Keratinocyte (primary cell): ENCODE results near the gene KMO. TPM values are rescaled to one million over a fixed set of nuclear protein-coding genes. Genes with fewer than 3 reads are reported as not detected.

ENCODE experiments used
- DNase-seq: peaks from one replicate; pipeline ENCODE4 v3.0.0-alpha.2; 2011; ENCODE audit warnings: low read depth, missing footprints, low spot score
- FAIRE-seq: peaks from 2 replicates; lab custom pipeline; 2011; peaks lifted over from hg19 to GRCh38; lab: Jason Lieb, UNC
- H2AFZ ChIP-seq: 2 replicates; pipeline ENCODE4 v1.6.0; 2012; ENCODE audit warnings: low read length, control low read depth, inconsistent platforms; ENCODE audit not compliant: control insufficient read depth
- H3K27ac ChIP-seq: 2 replicates; pipeline ENCODE4 v1.5.1; 2011; ENCODE audit warnings: low read length; ENCODE audit not compliant: control insufficient read depth, insufficient read depth
- H3K27me3 ChIP-seq: 3 replicates; pipeline ENCODE4 v1.6.0; 2011; ENCODE audit warnings: low read length; ENCODE audit not compliant: control insufficient read depth, insufficient read depth; ENCODE audit errors: extremely low read depth
- H3K36me3 ChIP-seq, 2 experiments: 2 replicates in 1 of 2; 3 replicates in 1 of 2; pipeline ENCODE4 v1.5.1; 2011; ENCODE audit warnings: low read length in 2 of 2, mild to moderate bottlenecking in 1 of 2; ENCODE audit not compliant: control insufficient read depth in 2 of 2, insufficient read depth in 2 of 2; ENCODE audit errors: extremely low read depth in 1 of 2
- H3K4me1 ChIP-seq: 3 replicates; pipeline ENCODE4 v1.5.1; 2011; ENCODE audit warnings: low read length; ENCODE audit not compliant: control insufficient read depth, insufficient read depth; ENCODE audit errors: extremely low read depth
- H3K4me2 ChIP-seq: 3 replicates; pipeline ENCODE4 v1.6.0; 2011; ENCODE audit warnings: low read depth, low read length; ENCODE audit not compliant: control insufficient read depth, insufficient read depth; ENCODE audit errors: extremely low read depth
- H3K4me3 ChIP-seq, 3 experiments: fragments of 200-600 bp in 1 of 3; sonication (generic) in 1 of 3; 2 replicates in 2 of 3; 3 replicates in 1 of 3; pipeline ENCODE4 v1.5.1; 2011 to 2016; ENCODE audit warnings: low read length in 3 of 3, mild to moderate bottlenecking in 3 of 3, control low read depth in 2 of 3, inconsistent platforms in 1 of 3, low read depth in 1 of 3, mixed read lengths in 1 of 3, mixed run types in 1 of 3, moderate library complexity in 1 of 3; ENCODE audit not compliant: control insufficient read depth in 2 of 3, insufficient read depth in 2 of 3; ENCODE audit errors: extremely low read depth in 1 of 3
- H3K79me2 ChIP-seq: 2 replicates; pipeline ENCODE4 v1.6.0; 2012; ENCODE audit warnings: low read length; ENCODE audit not compliant: control insufficient read depth, insufficient read depth
- H3K9ac ChIP-seq: 3 replicates; pipeline ENCODE4 v1.6.0; 2011; ENCODE audit warnings: low read length; ENCODE audit not compliant: control insufficient read depth, insufficient read depth; ENCODE audit errors: extremely low read depth
- H3K9me1 ChIP-seq: 3 replicates; pipeline ENCODE4 v1.6.0; 2011; ENCODE audit warnings: low read length; ENCODE audit not compliant: control insufficient read depth, insufficient read depth; ENCODE audit errors: extremely low read depth
- H3K9me3 ChIP-seq: 2 replicates; pipeline ENCODE4 v1.5.1; 2012; ENCODE audit warnings: low read depth, low read length; ENCODE audit not compliant: control insufficient read depth
- H4K20me1 ChIP-seq: 3 replicates; pipeline ENCODE4 v1.6.0; 2011; ENCODE audit warnings: low read length; ENCODE audit not compliant: control insufficient read depth, insufficient read depth; ENCODE audit errors: extremely low read depth
- CTCF ChIP-seq, 3 experiments: IDR thresholded peaks in 1 of 3; conservative IDR thresholded peaks in 1 of 3; optimal IDR thresholded peaks in 1 of 3; 2 replicates in 2 of 3; 3 replicates in 1 of 3; pipeline versions ENCODE3 to v1.5.1; 2011; ENCODE audit warnings: low read length in 3 of 3, mild to moderate bottlenecking in 3 of 3, moderate library complexity in 2 of 3, control low read depth in 1 of 3, inconsistent platforms in 1 of 3; ENCODE audit not compliant: insufficient read depth in 2 of 3; ENCODE audit errors: extremely low read depth in 1 of 3
- EZH2 ChIP-seq: IDR thresholded peaks from one replicate; pipeline ENCODE4 v1.6.1; 2012; ENCODE audit warnings: inconsistent platforms, mild to moderate bottlenecking, low read length, moderate library complexity
- dilution Hi-C: fragments of 300-500 bp; cut with MboI; formaldehyde crosslinking; loops from one replicate; pipeline ENCODE4 v1.7.0; 2020; ENCODE audit warnings: low sequenced_read_pairs; ENCODE audit not compliant: extremely low pct_ligation_motif_present
- polyA plus RNA-seq, 5 experiments: library from polyadenylated mRNA; depleted of rRNA in 3 of 5; stranded (reverse) in 3 of 5; stranded (forward) in 1 of 5; unstranded in 1 of 5; fragments of >200 nt; gene quantifications; 1 replicate in 1 of 5; 2 replicates in 3 of 5; 3 replicates in 1 of 5; pipeline versions ENCODE4 v1.2.1 to v1.2.3, GENCODE V29; 2011 to 2012; ENCODE audit warnings: missing spikeins in 2 of 5, low read depth in 1 of 5, low replicate concordance in 1 of 5

The KMO gene
- polyA plus RNA-seq, 1 donor (not counting 4 experiments of a cell fraction or from before 2014, with no cell fraction given): 4.7 TPM

GRCh38 chr1:241518476-241519307 is 13.5 kb upstream of the KMO start:
- dilution Hi-C loops: no loop called here
- Histone ChIP-seq H3K9me3 (no peaks in the 10 kb centered on the region), H3K9me1 (no peaks in the 10 kb centered on the region), H3K36me3 (peaks cover 0 to 3% of the 10 kb centered on the region in 2 experiments), H3K4me1 (peaks cover 12% of the 10 kb centered on the region), H3K79me2 (peaks cover 48% of the 10 kb centered on the region), H3K9ac (peak overlapping the region; percentile 87), H3K4me2 (peak overlapping the region; percentile 83), H4K20me1 (no peaks in the 10 kb centered on the region), H3K4me3 (peak overlapping the region; percentile 59 to 68 (median 65)), H2AFZ (peak overlapping the region; percentile 18), H3K27me3 (no peaks in the 10 kb centered on the region), H3K27ac (peak overlapping the region; percentile 60)
- FAIRE-seq (no peak), DNase-seq (no peak)
- no peak for TF ChIP-seq EZH2
- TF ChIP-seq CTCF (optimal IDR thresholded peaks at IDR 0.05 in 1 of 3, IDR thresholded peaks at IDR 0.05 in 1 of 3, conservative IDR thresholded peaks at IDR 0.05 in 1 of 3; ENCODE audit: extremely low read depth in 1 of 3, insufficient read depth in 2 of 3, low read length in 3 of 3): no peak

DNA sequence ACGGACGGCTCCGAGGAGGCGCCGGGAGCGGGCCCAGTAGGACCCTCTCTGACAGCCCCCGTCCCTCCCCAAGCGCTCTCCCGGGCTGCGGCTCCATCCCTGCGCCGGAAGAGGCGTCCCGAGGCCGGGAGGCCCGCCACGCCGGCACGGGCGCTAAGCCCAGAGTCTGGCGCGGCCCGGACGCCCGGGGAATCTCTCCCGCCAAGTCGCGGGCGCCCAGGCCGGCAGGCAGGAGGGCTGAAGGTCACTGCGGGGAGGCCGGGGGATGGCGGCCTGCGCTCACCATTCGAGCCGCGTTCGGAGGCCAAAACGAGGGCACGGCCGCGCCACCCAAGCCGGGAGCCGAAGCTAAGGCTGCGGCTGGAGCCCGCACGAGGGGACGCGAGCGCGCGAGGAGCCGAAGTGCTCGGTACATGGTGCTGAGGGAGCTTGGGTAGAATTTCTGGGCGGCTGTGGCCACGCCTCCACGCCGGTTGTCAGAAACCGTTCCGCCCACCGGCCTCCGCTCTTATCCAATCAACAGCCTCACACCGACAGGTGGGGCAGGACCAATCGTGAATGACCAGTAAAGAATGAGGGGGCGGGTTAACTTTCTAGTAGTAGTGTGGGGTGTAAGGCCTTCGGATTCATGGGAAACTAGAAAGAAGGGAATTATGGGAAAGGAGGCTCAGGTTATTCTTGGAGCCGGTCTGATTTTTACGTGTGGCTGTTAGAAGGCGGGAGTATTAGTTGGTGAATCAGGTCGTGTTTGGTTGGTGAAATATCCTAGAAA is 12.7 kb upstream of the KMO start, which contains the start of gene FH:
FH (minus strand) TSS at position 448 of the 772 bp plus-strand sequence; CDS start at position 415, 33 bp downstream.
- Histone ChIP-seq H3K79me2 (peaks cover 43% of the 10 kb centered on the region), H4K20me1 (no peaks in the 10 kb centered on the region), H3K4me3 (peak within 1 kb of the TSS; percentile 59 to 74 (median 68)), H2AFZ (peak within 1 kb of the TSS; percentile 88), H3K36me3 (peaks cover 0 to 3% of the 10 kb centered on the region in 2 experiments), H3K27ac (peak within 1 kb of the TSS; percentile 60), H3K4me2 (peak within 1 kb of the TSS; percentile 83), H3K4me1 (peaks cover 12% of the 10 kb centered on the region), H3K27me3 (no peaks in the 10 kb centered on the region), H3K9me1 (no peaks in the 10 kb centered on the region), H3K9ac (peak within 1 kb of the TSS; percentile 87), H3K9me3 (no peaks in the 10 kb centered on the region)
- peak; percentile 91 for FAIRE-seq
- DNase-seq: peak; percentile 93
- TF ChIP-seq CTCF (optimal IDR thresholded peaks at IDR 0.05 in 1 of 3, IDR thresholded peaks at IDR 0.05 in 1 of 3, conservative IDR thresholded peaks at IDR 0.05 in 1 of 3; ENCODE audit: extremely low read depth in 1 of 3, insufficient read depth in 2 of 3, low read length in 3 of 3): no peak
- dilution Hi-C loops: no loop called here
